ENCODE results near the gene ARHGAP24. TPM values are rescaled to one million over a fixed set of nuclear protein-coding genes. Genes with fewer than 3 reads are reported as not detected.

Gene ARHGAP24
- total and polyA plus RNA-seq, 8 donors = 22.0 to 35.0 (median 25.8) TPM

- Histone ChIP-seq H3K27ac (no peak overlapping the region), H3K27me3 (no peaks in the 10 kb centered on the region), H3K9me3 (no peaks in the 10 kb centered on the region), H3K36me3 (no peaks in the 10 kb centered on the region), H3K4me3 (no peak overlapping the region), H3K4me1 (no peaks in the 10 kb centered on the region)
- no peak for ATAC-seq
- intact Hi-C loops (cut with DNase I) = no loop called here
- TF ChIP-seq CTCF (IDR thresholded peaks at IDR 0.05) = no peak
- DNase-seq = no peak
Observed at GRCh38 chr4:85879518-85879917, 404.6 kb downstream of the ARHGAP24 start.

GRCh38 chr4:85883180-85883579, 408.2 kb downstream of the ARHGAP24 start:
- DNase-seq (no peak), ATAC-seq (no peak)
- no peak overlapping the region for H3K27ac ChIP-seq
- no peak for TF ChIP-seq CTCF (IDR thresholded peaks at IDR 0.05)
- intact Hi-C loops (cut with DNase I) = no loop called here
- H3K4me1 ChIP-seq = no peaks in the 10 kb centered on the region
- H3K9me3 ChIP-seq = no peaks in the 10 kb centered on the region
- H3K27me3 ChIP-seq = no peaks in the 10 kb centered on the region
- H3K36me3 ChIP-seq = no peaks in the 10 kb centered on the region
- no peak overlapping the region for H3K4me3 ChIP-seq

GRCh38 chr4:85884251-85884650, 409.3 kb downstream of the ARHGAP24 start:
- intact Hi-C loops (cut with DNase I) = no loop called here
- no peak for TF ChIP-seq CTCF (IDR thresholded peaks at IDR 0.05)
- H3K4me3 ChIP-seq = no peak overlapping the region

GRCh38 chr4:85886665-85887064, 411.7 kb downstream of the ARHGAP24 start:
- Histone ChIP-seq H3K36me3 (no peaks in the 10 kb centered on the region), H3K27ac (no peak overlapping the region), H3K4me1 (no peaks in the 10 kb centered on the region), H3K9me3 (no peaks in the 10 kb centered on the region), H3K4me3 (no peak overlapping the region), H3K27me3 (no peaks in the 10 kb centered on the region)
- TF ChIP-seq CTCF (IDR thresholded peaks at IDR 0.05) = no peak
- ATAC-seq (no peak), DNase-seq (no peak)
- intact Hi-C loops (cut with DNase I) = no loop called here

More at GRCh38 chr4:85884251-85884650, 409.3 kb downstream of the ARHGAP24 start:
- no peak for DNase-seq
- H3K27ac ChIP-seq = no peak overlapping the region
- ATAC-seq = no peak
- H3K36me3 ChIP-seq = no peaks in the 10 kb centered on the region
- H3K27me3 ChIP-seq = no peaks in the 10 kb centered on the region
- H3K4me1 ChIP-seq = no peaks in the 10 kb centered on the region
- H3K9me3 ChIP-seq = no peaks in the 10 kb centered on the region

- Histone ChIP-seq H3K27ac (no peak overlapping the region), H3K27me3 (no peaks in the 10 kb centered on the region), H3K36me3 (no peaks in the 10 kb centered on the region), H3K9me3 (no peaks in the 10 kb centered on the region), H3K4me1 (no peaks in the 10 kb centered on the region), H3K4me3 (no peak overlapping the region)
- ATAC-seq (no peak), DNase-seq (no peak)
- intact Hi-C loops (cut with DNase I) = no loop called here
- TF ChIP-seq CTCF (IDR thresholded peaks at IDR 0.05) = no peak
Observed at GRCh38 chr4:85889314-85889713, 414.4 kb downstream of the ARHGAP24 start.
